ENCODE results near the gene LPP.
"Not testable (repeated sequence)": the region's sequence is repeated elsewhere in the genome, so short reads cannot be mapped to it uniquely, and the experiment has no call there.

LPP gene

GRCh38 chr3:188595890-188596376, 442.0 kb downstream of the LPP start:
- DNase-seq = no peak

DNA sequence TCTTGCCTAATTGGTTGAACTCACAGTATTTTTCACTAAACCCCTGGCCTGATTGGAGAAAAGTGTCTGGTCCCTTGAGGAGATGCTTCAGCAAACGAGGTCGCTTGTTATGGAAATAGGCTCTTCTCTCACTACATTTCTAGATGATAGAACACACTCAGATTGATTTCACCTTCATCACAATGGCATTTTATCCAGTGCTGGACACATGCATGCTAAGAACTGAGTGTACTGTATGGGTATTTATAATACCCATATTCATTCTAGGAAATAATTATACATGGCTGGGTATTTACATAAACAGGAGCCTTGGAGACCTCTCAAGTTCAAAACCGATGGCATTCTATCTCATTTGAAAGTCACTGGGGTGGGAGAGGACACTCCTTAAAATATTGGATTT, 444.9 kb downstream of the LPP start:
- DNase-seq = no peak

- no peak for DNase-seq
Measured at GRCh38 chr3:188602111-188602510, 448.2 kb downstream of the LPP start.

GRCh38 chr3:188602620-188603019, 448.7 kb downstream of the LPP start:
- no peak for DNase-seq

DNA sequence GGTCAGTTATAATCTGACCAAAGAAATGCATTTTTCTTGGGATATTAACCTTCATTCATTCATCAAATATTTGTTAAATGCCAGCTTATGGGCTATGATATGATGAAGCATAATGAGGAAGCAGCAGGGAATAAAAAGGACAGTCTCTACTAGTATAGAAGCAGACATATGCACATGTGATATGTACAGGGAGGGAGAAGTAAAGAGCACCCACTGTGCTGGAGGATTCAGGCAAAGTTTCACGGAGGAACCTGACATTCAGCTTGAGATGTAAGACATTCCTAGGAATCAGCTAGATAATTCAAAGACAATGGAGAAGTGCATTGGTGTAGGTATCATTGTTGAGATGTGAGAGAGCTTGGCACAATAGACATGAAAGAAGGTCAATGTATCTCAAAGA, 450.7 kb downstream of the LPP start:
- no peak for DNase-seq

- DNase-seq = no peak
Measured at GRCh38 chr3:188605231-188605630, 451.3 kb downstream of the LPP start.

DNA sequence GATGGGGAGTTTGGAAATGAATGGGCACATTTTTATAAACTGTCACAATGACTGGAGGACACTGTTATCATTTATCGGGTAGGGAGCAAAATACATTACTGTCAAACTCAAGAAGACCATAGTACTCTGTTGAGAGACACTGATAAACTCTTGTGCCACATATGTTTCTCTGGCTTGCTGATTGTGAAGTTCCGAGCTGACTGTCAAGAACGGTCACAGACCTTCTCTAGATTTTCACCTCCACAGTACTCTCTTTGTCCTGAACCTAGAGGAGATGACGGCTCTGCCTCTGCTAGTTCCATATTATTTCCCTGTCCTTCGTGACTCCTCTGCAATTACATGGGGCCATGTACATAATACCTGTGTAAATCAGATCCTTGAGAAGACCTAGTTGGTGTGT, 451.9 kb downstream of the LPP start:
- DNase-seq = no peak

DNA sequence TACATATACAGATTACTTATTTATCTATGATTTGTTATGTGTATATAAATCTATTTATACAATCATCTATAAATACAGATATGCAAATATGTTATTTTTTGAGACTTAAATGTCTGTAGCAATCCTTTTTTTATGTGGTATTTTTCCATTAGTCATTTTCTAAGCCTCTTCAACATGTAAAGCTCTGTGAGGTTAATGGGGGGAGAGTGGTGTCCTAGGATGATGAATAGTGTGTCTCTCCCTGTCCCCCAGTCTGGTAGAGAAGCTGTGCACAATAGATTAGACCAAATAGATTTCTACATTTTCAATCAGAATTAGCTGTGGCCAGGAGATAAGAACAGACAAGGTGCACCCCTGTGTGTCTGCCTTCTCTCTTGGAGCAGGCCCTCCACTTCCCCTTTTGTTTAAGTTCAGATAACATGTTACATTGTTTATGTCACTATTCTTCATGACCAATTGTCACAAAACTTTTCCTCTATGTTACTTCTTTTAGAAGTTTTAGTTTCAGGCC, 453.9 kb downstream of the LPP start:
- DNase-seq = no peak

GRCh38 chr3:188608401-188608800, 454.4 kb downstream of the LPP start:
- DNase-seq = no peak

DNA sequence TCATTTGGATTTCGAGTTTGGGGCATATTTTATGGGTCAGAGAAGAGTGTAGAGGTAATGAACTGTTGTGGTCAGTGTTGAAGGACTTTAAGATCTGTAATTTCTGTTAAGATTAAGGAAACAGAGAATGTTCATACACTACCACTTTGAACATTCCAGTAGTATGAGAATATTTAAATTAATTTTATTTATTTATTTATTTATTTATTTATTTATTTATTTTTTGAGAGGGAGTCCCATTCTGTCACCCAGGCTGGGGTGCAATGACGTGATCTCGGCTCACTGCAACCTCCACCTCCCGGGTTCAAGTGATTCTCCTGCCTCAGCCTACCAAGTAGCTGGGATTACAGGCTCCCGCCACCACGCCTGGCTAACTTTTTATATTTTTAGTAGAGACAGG, 459.8 kb downstream of the LPP start:
- DNase-seq = not testable (repeated sequence)

DNA sequence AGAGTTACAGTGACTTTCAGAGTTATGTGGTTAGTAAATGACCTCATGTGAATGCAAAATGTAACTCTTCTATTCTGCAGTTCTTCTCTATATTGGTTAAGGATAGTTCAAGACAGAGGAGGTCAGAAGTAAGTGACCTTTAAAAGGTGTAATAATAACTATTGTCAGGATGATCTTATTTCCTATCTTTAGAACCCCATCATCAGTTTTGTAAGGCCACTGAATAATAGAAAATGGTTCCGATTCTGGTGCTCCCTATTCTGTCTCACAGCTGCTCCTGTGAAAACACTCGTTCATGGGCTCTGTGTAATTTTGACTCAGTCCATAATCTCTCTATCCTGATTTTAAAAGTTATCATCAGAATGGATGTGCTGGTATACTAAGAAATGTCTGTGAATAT, 463.3 kb downstream of the LPP start:
- no peak for DNase-seq

- DNase-seq = no peak
Measured at GRCh38 chr3:188617988-188618701, 464.2 kb downstream of the LPP start.

- no peak for DNase-seq
Measured at GRCh38 chr3:188620752-188621151, 466.8 kb downstream of the LPP start.

DNA sequence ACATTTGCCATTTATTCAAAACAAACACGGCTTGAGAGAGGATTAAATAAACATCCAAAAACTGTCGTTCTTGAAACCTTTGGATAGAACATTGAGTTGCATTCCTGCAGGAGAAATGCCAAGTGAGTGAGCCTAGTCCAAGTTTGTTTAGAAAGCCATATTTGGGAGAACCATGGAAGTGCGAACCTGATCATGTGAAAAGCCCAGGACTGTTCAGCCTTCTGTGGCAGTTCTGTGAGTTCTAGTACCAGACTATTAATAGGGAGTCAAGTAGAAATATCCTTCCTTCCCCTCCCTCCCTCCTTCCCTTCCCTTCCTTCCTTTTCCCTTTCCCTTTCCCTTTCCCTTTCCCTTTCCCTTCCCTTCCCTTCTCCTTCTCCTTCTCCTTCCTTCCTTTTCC, 470.4 kb downstream of the LPP start:
- no peak for DNase-seq

GRCh38 chr3:188624828-188625227, 470.9 kb downstream of the LPP start:
- no peak for DNase-seq

GRCh38 chr3:188627652-188628051, 473.7 kb downstream of the LPP start:
- DNase-seq = no peak

DNA sequence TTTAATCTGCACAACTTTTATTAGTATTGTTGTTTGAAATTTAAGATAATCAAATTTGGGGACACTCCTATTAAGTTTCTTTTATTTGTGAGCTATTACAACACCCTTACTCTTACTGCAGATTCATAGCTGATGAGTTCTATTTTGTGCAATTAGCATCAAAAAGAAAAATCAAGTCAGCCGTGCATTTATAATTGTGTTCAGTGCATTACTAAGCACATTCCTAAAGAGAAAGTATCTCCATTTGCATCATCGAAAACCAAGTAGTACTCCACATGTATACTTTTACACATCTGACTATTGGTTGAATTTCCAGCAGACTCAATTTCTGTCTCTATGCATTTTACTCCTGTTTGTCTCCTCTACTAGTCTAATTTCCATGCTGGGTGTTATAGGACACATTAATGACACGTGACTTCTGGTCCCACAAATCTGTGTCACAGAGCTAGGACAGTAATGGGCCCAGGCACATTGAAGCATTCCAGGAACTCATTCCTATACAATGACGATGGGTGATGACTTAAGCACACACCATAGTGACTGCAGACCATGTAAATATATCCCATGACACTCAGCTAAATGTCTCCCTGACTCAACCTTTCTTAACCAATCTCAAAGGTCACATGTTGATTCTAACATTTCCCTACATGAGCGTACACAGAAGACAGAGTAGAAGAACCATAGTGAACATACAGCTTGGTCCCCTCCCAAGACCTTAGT, 477.5 kb downstream of the LPP start:
- DNase-seq = no peak

DNA sequence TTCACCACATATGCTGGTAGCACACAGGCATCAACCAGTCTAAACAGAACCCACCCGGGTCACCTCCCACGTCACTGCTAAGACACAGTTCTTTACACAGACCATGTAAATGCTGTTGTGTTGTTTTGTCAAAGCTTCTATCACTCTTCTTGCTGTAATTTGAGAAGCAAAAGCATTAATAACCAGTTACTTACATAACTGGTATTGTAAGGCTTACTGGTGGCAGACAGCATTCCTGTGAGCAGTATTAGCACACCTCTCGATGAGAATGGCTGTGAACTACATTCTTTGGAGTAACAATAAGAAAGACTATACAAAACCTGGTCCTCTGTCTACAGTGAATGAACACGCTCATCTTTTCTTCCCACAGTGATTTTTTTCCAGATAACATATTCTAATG, 479.2 kb downstream of the LPP start:
- no peak for DNase-seq

GRCh38 chr3:188634285-188634684, 480.3 kb downstream of the LPP start:
- no peak for DNase-seq

DNA sequence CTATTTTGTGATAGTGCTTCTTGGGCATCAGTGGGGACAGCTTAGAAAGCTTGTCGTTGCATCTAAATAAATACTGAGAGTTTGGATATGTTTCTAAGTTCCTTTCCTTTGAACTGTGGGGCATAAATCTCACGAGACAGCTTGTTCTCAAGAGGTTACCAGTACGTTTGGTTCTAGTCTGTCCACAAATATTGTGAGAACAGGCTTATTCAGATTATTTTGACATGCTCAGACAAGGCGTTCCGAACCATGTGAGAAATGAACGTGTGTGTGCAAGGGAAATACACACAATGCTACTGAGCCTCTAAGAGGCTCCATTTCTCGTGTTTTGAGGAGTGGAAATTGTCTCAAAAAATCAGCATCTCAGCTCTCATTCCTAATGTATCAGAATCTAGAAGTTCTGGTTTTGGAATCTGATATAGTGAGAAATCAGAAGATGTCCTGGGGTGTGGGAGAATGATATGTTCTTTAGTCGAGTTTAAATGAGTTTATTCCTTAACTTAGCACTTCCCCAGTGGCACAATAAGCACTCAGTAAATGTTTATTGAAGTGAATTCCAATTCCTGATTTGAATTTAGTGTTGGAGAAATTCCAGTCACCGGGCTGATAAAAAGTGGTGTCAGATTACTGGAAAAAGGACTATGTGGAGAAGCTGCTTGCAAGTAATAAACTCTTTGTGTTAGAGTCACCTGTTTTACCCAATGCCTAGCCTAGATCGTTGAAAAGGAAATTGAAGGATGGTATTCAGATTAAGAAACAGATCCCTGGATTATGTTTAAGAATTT, 481.5 kb downstream of the LPP start:
- DNase-seq = no peak

GRCh38 chr3:188636292-188636691, 482.3 kb downstream of the LPP start:
- not testable (repeated sequence) for DNase-seq

GRCh38 chr3:188641076-188641475, 487.1 kb downstream of the LPP start:
- DNase-seq = no peak

- no peak for DNase-seq
Measured at GRCh38 chr3:188643736-188644135, 489.8 kb downstream of the LPP start.
